SK-N-SH treated with all-trans-retinoic acid at 6 μM for 48 hours (cell line): ENCODE measurements around the gene RBM12.

Experiments used
- ATAC-seq: fragments of 200-7000 bp; cut with Tn5 transposase; 3 replicates; pipeline ENCODE4 v1.9.1; 2020; ENCODE audit warnings: mild to moderate bottlenecking, moderate library complexity
- ARNTL ChIP-seq: fragments of 450-650 bp; formaldehyde crosslinking; IDR thresholded peaks from 2 replicates; pipeline ENCODE4 v1.5.0; 2020; ENCODE audit warnings: low read depth, mild to moderate bottlenecking, moderate library complexity, borderline replicate concordance
- BACH2 ChIP-seq: fragments of 250-450 bp; sonication (Bioruptor Pico); IDR thresholded peaks from 2 replicates; pipeline ENCODE4 v1.9.0; 2021; ENCODE audit warnings: mild to moderate bottlenecking, borderline replicate concordance
- CSDC2 ChIP-seq: fragments of 250-450 bp; sonication (Bioruptor Pico); IDR thresholded peaks from 2 replicates; pipeline ENCODE4 v1.5.0; 2020; ENCODE audit warnings: mild to moderate bottlenecking, moderate library complexity
- GLIS3 ChIP-seq: fragments of 250-450 bp; sonication (Bioruptor Pico); IDR thresholded peaks from 2 replicates; pipeline ENCODE4 v1.5.0; 2020; ENCODE audit warnings: mild to moderate bottlenecking, moderate library complexity
- OSR1 ChIP-seq: fragments of 250-450 bp; sonication (Bioruptor Pico); IDR thresholded peaks from 2 replicates; pipeline ENCODE4 v1.8.0; 2022; ENCODE audit warnings: moderate library complexity, mild to moderate bottlenecking, inconsistent platforms
- RARB ChIP-seq: fragments of 250-450 bp; sonication (Bioruptor Pico); IDR thresholded peaks from 2 replicates; pipeline ENCODE4 v1.8.0; 2021; ENCODE audit warnings: mild to moderate bottlenecking, moderate library complexity
- SNAI2 ChIP-seq: fragments of 250-450 bp; sonication (Bioruptor Pico); IDR thresholded peaks from 2 replicates; pipeline ENCODE4 v1.5.0; 2020; ENCODE audit warnings: mild to moderate bottlenecking, moderate library complexity
- TCF4 ChIP-seq: fragments of 250-450 bp; sonication (Bioruptor Pico); IDR thresholded peaks from 2 replicates; pipeline ENCODE4 v1.8.0; 2021; ENCODE audit warnings: mild to moderate bottlenecking, moderate library complexity, borderline replicate concordance
- TOX ChIP-seq: fragments of 250-450 bp; sonication (Bioruptor Pico); IDR thresholded peaks from 2 replicates; pipeline ENCODE4 v1.8.0; 2021; ENCODE audit warnings: mild to moderate bottlenecking, moderate library complexity, borderline replicate concordance
- TSHZ2 ChIP-seq: fragments of 250-450 bp; sonication (Bioruptor Pico); IDR thresholded peaks from 2 replicates; pipeline ENCODE4 v1.5.0; 2020; ENCODE audit warnings: mild to moderate bottlenecking, moderate library complexity
- ZC3H10 ChIP-seq: fragments of 250-450 bp; sonication (Bioruptor Pico); IDR thresholded peaks from 2 replicates; pipeline ENCODE4 v1.5.1; 2021; ENCODE audit warnings: mild to moderate bottlenecking, moderate library complexity
- ZFP3 ChIP-seq: fragments of 250-450 bp; sonication (Bioruptor Pico); IDR thresholded peaks from 2 replicates; pipeline ENCODE4 v1.5.0; 2020; ENCODE audit warnings: mild to moderate bottlenecking, moderate library complexity
- ZFP30 ChIP-seq: fragments of 450-650 bp; formaldehyde crosslinking; IDR thresholded peaks from 2 replicates; pipeline ENCODE4 v1.5.0; 2022; ENCODE audit warnings: mild to moderate bottlenecking, moderate library complexity
- ZNF565 ChIP-seq: fragments of 450-650 bp; formaldehyde crosslinking; conservative IDR thresholded peaks from 2 replicates; pipeline ENCODE4 v1.5.0; 2020; ENCODE audit warnings: low read depth, mild to moderate bottlenecking, moderate library complexity
- ZNF70 ChIP-seq: fragments of 450-650 bp; formaldehyde crosslinking; IDR thresholded peaks from 2 replicates; pipeline ENCODE4 v1.5.0; 2020; ENCODE audit warnings: mild to moderate bottlenecking, moderate library complexity
- ZNF8 ChIP-seq: fragments of 450-650 bp; formaldehyde crosslinking; IDR thresholded peaks from 2 replicates; pipeline ENCODE4 v1.5.0; 2020; ENCODE audit warnings: mild to moderate bottlenecking, moderate library complexity
- TF ChIP-seq, protein P1 (sequence below): fragments of 250-450 bp; sonication (Bioruptor Pico); IDR thresholded peaks from 2 replicates; pipeline ENCODE4 v1.5.1; 2021; ENCODE audit warnings: mild to moderate bottlenecking, moderate library complexity
- TF ChIP-seq, protein P2 (sequence below): fragments of 250-450 bp; sonication (Bioruptor Pico); IDR thresholded peaks from 2 replicates; pipeline ENCODE4 v1.5.1; 2020; ENCODE audit warnings: low read depth, mild to moderate bottlenecking, moderate library complexity
- TF ChIP-seq, protein P3 (sequence below): fragments of 250-450 bp; sonication (Bioruptor Pico); IDR thresholded peaks from 2 replicates; pipeline ENCODE4 v1.8.0; 2021; ENCODE audit warnings: low read depth, mild to moderate bottlenecking, moderate library complexity, borderline replicate concordance
- TF ChIP-seq, protein P4 (sequence below): fragments of 250-450 bp; sonication (Bioruptor Pico); IDR thresholded peaks from 2 replicates; pipeline ENCODE4 v1.8.0; 2020; ENCODE audit warnings: mild to moderate bottlenecking, moderate library complexity, borderline replicate concordance

RBM12 gene

GRCh38 chr20:35640724-35641123, 24.0 kb downstream of the RBM12 start:
- no peak for TF ChIP-seq ZFP30 (CRISPR knock-in tag)
- ATAC-seq: no peak

DNA sequence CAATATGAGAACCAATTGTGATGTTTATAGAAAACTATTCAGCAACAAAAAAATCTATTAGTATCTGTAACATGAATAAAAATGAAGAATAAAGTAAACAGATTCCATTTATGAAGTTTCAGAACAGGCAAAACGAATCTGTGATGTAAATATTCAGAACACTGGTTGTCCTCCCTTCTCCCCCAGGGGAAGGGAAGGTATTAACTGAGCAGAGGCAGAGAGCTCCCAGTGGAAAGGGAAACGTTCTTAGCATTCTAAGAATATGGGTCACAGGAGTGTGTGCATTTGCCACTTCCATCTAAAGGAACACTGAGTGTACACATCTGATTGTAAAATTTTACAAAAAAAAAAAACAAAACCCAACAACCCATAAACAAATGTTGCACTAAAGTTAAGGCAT, 25.9 kb downstream of the RBM12 start:
- TF ChIP-seq ZNF70 (CRISPR knock-in tag) (no peak), ZC3H10 (CRISPR knock-in tag) (no peak), OSR1 (CRISPR knock-in tag) (no peak), SNAI2 (CRISPR knock-in tag) (no peak), BACH2 (CRISPR knock-in tag) (no peak), ZNF8 (CRISPR knock-in tag) (no peak), GLIS3 (CRISPR knock-in tag) (no peak), ZFP3 (no peak), TSHZ2 (no peak), ZFP30 (CRISPR knock-in tag) (no peak), ZNF565 (CRISPR knock-in tag) (no peak)
- TF ChIP-seq, protein P1, sequence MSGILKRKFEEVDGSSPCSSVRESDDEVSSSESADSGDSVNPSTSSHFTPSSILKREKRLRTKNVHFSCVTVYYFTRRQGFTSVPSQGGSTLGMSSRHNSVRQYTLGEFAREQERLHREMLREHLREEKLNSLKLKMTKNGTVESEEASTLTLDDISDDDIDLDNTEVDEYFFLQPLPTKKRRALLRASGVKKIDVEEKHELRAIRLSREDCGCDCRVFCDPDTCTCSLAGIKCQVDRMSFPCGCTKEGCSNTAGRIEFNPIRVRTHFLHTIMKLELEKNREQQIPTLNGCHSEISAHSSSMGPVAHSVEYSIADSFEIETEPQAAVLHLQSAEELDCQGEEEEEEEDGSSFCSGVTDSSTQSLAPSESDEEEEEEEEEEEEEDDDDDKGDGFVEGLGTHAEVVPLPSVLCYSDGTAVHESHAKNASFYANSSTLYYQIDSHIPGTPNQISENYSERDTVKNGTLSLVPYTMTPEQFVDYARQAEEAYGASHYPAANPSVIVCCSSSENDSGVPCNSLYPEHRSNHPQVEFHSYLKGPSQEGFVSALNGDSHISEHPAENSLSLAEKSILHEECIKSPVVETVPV (CRISPR knock-in tag): no peak
- TF ChIP-seq, protein P2, sequence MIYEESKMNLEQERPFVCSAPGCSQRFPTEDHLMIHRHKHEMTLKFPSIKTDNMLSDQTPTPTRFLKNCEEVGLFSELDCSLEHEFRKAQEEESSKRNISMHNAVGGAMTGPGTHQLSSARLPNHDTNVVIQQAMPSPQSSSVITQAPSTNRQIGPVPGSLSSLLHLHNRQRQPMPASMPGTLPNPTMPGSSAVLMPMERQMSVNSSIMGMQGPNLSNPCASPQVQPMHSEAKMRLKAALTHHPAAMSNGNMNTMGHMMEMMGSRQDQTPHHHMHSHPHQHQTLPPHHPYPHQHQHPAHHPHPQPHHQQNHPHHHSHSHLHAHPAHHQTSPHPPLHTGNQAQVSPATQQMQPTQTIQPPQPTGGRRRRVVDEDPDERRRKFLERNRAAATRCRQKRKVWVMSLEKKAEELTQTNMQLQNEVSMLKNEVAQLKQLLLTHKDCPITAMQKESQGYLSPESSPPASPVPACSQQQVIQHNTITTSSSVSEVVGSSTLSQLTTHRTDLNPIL: no peak
- TF ChIP-seq, protein P3, sequence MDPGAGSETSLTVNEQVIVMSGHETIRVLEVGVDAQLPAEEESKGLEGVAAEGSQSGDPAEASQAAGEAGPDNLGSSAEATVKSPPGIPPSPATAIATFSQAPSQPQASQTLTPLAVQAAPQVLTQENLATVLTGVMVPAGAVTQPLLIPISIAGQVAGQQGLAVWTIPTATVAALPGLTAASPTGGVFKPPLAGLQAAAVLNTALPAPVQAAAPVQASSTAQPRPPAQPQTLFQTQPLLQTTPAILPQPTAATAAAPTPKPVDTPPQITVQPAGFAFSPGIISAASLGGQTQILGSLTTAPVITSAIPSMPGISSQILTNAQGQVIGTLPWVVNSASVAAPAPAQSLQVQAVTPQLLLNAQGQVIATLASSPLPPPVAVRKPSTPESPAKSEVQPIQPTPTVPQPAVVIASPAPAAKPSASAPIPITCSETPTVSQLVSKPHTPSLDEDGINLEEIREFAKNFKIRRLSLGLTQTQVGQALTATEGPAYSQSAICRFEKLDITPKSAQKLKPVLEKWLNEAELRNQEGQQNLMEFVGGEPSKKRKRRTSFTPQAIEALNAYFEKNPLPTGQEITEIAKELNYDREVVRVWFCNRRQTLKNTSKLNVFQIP (CRISPR knock-in tag): no peak
- TF ChIP-seq, protein P4, sequence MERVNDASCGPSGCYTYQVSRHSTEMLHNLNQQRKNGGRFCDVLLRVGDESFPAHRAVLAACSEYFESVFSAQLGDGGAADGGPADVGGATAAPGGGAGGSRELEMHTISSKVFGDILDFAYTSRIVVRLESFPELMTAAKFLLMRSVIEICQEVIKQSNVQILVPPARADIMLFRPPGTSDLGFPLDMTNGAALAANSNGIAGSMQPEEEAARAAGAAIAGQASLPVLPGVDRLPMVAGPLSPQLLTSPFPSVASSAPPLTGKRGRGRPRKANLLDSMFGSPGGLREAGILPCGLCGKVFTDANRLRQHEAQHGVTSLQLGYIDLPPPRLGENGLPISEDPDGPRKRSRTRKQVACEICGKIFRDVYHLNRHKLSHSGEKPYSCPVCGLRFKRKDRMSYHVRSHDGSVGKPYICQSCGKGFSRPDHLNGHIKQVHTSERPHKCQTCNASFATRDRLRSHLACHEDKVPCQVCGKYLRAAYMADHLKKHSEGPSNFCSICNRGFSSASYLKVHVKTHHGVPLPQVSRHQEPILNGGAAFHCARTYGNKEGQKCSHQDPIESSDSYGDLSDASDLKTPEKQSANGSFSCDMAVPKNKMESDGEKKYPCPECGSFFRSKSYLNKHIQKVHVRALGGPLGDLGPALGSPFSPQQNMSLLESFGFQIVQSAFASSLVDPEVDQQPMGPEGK (CRISPR knock-in tag): no peak
- TF ChIP-seq, all 23 proteins: peak for 0
- no peak for ATAC-seq

GRCh38 chr20:35637276-35637675, 27.4 kb downstream of the RBM12 start:
- ATAC-seq: no peak
- no peak for TF ChIP-seq ZC3H10 (CRISPR knock-in tag)
- no peak for TF ChIP-seq CSDC2 (CRISPR knock-in tag)
- TF ChIP-seq ARNTL: no peak
- TF ChIP-seq TCF4 (CRISPR knock-in tag): no peak
- TF ChIP-seq GLIS3 (CRISPR knock-in tag): no peak
- TF ChIP-seq, protein P4 (CRISPR knock-in tag): no peak
- no peak for TF ChIP-seq TOX (CRISPR knock-in tag)
- TF ChIP-seq RARB (CRISPR knock-in tag): no peak
- TF ChIP-seq TSHZ2: no peak
- TF ChIP-seq, protein P1 (CRISPR knock-in tag): no peak
- TF ChIP-seq ZFP30 (CRISPR knock-in tag): no peak
- TF ChIP-seq SNAI2 (CRISPR knock-in tag): no peak
- no peak for TF ChIP-seq ZNF565 (CRISPR knock-in tag)
- no peak for TF ChIP-seq OSR1 (CRISPR knock-in tag)
